HG02981 (cell line): Measurements from ENCODE around the gene SCD5.

ENCODE experiments used
- ATAC-seq: cut with Tn5 transposase; IDR thresholded peaks from one replicate; pipeline ENCODE4 v1.9.1; 2021; ENCODE audit warnings: mild to moderate bottlenecking, moderate library complexity; ENCODE audit not compliant: unreplicated experiment

SCD5 gene

GRCh38 chr4:82797405-82798111, 1.0 kb downstream of the SCD5 start:
- ATAC-seq, result no peak

- ATAC-seq, result no peak
Measured at GRCh38 chr4:82797040-82797404, 1.6 kb downstream of the SCD5 start.

- ATAC-seq, result no peak
Measured at GRCh38 chr4:82792912-82793649, 5.5 kb downstream of the SCD5 start.

- no peak for ATAC-seq
Measured at GRCh38 chr4:82791179-82791578, 7.4 kb downstream of the SCD5 start.

GRCh38 chr4:82790060-82790660, 8.4 kb downstream of the SCD5 start:
- ATAC-seq, result no peak

GRCh38 chr4:82789025-82789776, 9.4 kb downstream of the SCD5 start:
- no peak for ATAC-seq

GRCh38 chr4:82787342-82787741, 11.3 kb downstream of the SCD5 start:
- no peak for ATAC-seq

GRCh38 chr4:82786828-82787227, 11.8 kb downstream of the SCD5 start:
- no peak for ATAC-seq

- ATAC-seq, result no peak
Measured at GRCh38 chr4:82785611-82786400, 12.8 kb downstream of the SCD5 start.

- ATAC-seq, result no peak
Measured at GRCh38 chr4:82784681-82785610, 13.7 kb downstream of the SCD5 start.

GRCh38 chr4:82782626-82783345, 15.8 kb downstream of the SCD5 start:
- ATAC-seq, result no peak

- peak; percentile 90 for ATAC-seq
Measured at GRCh38 chr4:82780752-82781231, 17.8 kb downstream of the SCD5 start.

GRCh38 chr4:82780170-82780751, 18.3 kb downstream of the SCD5 start:
- no peak for ATAC-seq

GRCh38 chr4:82779032-82779431, 19.6 kb downstream of the SCD5 start:
- no peak for ATAC-seq

GRCh38 chr4:82777857-82778525, 20.6 kb downstream of the SCD5 start:
- no peak for ATAC-seq

- ATAC-seq, result no peak
Measured at GRCh38 chr4:82776925-82777542, 21.6 kb downstream of the SCD5 start.

- no peak for ATAC-seq
Measured at GRCh38 chr4:82775243-82775642, 23.4 kb downstream of the SCD5 start.
